ENCODE data around the gene PDGFA. TPM values are rescaled to one million over a fixed set of nuclear protein-coding genes. Genes with fewer than 3 reads are reported as not detected.

PDGFA gene
- total and polyA plus RNA-seq, 12 donors: 14.3 to 38.5 (median 24.2) TPM

DNA sequence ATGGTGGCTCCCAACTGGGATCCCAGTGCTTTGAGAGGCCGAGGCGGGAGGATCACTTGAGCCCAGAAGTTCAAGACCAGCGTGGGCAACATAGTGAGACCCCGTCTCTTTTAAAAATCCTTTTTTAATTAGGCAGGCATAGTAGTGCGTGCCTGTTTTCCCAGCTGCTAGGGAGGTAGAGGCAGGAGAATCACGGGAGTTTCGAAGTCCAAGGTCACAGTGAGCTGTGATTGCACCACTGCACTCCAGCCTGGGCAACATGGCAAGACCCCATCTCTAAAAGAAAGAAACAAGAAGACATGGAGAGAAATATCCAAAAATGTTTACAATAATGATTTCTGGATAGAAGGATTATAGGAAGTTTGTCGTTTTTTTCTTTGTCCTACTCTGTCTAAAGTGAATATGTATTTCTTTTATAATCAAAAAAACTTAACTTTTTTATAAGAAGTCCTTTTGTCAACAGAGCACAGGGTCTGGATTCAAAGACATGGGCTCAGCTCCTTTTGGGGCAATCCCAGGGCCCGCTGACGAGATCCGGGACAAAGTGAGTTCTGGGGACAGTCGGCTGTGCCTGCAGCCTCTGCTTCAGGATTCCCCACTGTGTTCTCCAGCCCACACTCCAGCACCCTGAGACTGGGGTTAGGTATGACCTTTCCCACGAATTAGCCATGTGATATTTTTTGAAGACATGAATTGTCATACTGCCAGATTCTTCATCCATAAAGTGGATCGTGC, 45.6 kb downstream of the PDGFA start:
- Histone ChIP-seq H3K9me3 (peaks cover 0 to 17% (median 3%) of the 10 kb centered on the region in 11 donors), H3K4me1 (peaks cover 6 to 25% (median 13%) of the 10 kb centered on the region in 9 donors), H3K27ac (no peak overlapping the region), H3K27me3 (no peaks in the 10 kb centered on the region), H3K36me3 (no peaks in the 10 kb centered on the region), H3K4me3 (no peak overlapping the region)
- no peak for TF ChIP-seq CTCF (IDR thresholded peaks at IDR 0.05)
- DNase-seq (no peak), ATAC-seq (no peak)
- WGBS, 2 donors: 85 to 89% methylated on average over 14 of the region's 14 CpGs
- intact Hi-C loops (cut with DNase I): no loop called here

- no peaks in the 10 kb centered on the region for H3K27me3 ChIP-seq
- 83 to 86% methylated on average over 18 of the region's 18 CpGs for WGBS, 2 donors
- TF ChIP-seq CTCF (IDR thresholded peaks at IDR 0.05): no peak
- peaks cover 0 to 17% (median 3%) of the 10 kb centered on the region in 11 donors for H3K9me3 ChIP-seq
- ATAC-seq (no peak), DNase-seq (no peak)
- H3K27ac ChIP-seq: no peak overlapping the region
- H3K4me1 ChIP-seq: peaks cover 6 to 25% (median 13%) of the 10 kb centered on the region in 9 donors
- H3K36me3 ChIP-seq: no peaks in the 10 kb centered on the region
- H3K4me3 ChIP-seq: no peak overlapping the region
- intact Hi-C loops (cut with DNase I): no loop called here
Observed at GRCh38 chr7:473211-473734, 46.4 kb downstream of the PDGFA start.

- H3K27me3 ChIP-seq: no peaks in the 10 kb centered on the region
- H3K9me3 ChIP-seq: peaks cover 0 to 21% (median 3%) of the 10 kb centered on the region in 11 donors
- peak overlapping the region in 2 of 10 donors; percentile 22 to 53 for H3K27ac ChIP-seq
- H3K36me3 ChIP-seq: no peaks in the 10 kb centered on the region
- 93 to 94% methylated on average over 4 of the region's 4 CpGs for WGBS, 2 donors
- DNase-seq: no peak
- intact Hi-C loops (cut with DNase I): no loop called here
- peaks cover 6 to 25% (median 13%) of the 10 kb centered on the region in 9 donors for H3K4me1 ChIP-seq
- no peak overlapping the region for H3K4me3 ChIP-seq
- TF ChIP-seq CTCF (IDR thresholded peaks at IDR 0.05): no peak
- no peak for ATAC-seq
Observed at GRCh38 chr7:472640-472957, 47.0 kb downstream of the PDGFA start.

DNA sequence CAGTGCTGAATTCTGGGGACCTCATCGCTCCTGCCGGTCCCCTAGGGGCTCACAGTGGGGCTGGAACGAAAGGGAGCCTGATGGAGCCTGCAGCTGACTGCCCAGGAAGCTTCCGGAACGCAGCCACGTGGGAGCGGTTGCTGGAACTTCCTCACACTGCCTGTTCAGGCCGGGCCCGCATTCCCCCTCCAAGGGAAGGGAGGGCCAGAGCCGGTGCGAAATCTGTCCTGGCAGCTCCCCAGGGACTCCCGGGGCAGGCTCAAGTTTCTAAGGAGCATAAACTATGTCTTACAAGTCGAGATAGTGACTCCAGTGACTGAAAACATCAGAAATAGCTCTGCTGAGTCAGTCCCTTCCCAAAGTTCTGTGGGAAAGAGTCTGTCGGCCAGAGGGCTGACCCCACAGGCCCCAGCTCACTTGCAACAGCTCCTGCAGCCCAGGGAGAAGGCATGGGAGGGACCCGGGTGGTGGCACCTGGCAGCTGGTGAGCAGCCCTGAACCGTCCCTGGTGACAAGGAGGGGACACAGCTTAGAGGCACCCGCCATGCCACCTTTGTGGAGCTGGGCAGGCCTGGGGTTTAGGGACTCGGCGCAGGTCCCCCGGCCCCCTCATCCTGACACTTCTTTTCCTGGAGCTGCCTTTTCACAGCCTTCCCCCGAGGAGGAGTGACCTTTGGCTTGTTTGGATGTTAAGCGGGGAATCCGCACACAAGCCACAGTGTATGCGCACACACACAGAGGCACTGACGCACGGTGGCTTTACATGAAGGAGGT, 47.6 kb downstream of the PDGFA start:
- Histone ChIP-seq H3K36me3 (no peaks in the 10 kb centered on the region), H3K4me1 (peaks cover 6 to 25% (median 13%) of the 10 kb centered on the region in 9 donors), H3K27me3 (no peaks in the 10 kb centered on the region), H3K9me3 (peaks cover 0 to 23% (median 3%) of the 10 kb centered on the region in 11 donors), H3K27ac (peak overlapping the region in 9 of 10 donors; percentile 17 to 72 (median 53)), H3K4me3 (no peak overlapping the region)
- TF ChIP-seq CTCF (IDR thresholded peaks at IDR 0.05): no peak
- ATAC-seq: peak; percentile 67 to 94 (median 89)
- intact Hi-C loops (cut with DNase I): no loop called here
- DNase-seq: peak; percentile 83 to 84
- WGBS, 2 donors: 40 to 53% methylated on average over 26 of the region's 26 CpGs
